ENCODE results near the gene PDE4D. TPM values are rescaled to one million over a fixed set of nuclear protein-coding genes. Genes with fewer than 3 reads are reported as not detected.

PDE4D gene
- total RNA-seq, 1 experiment from 2014 or later: 62.6 TPM

GRCh38 chr5:59621477-59621876 lies 272.0 kb downstream of the PDE4D start:
- in situ Hi-C loops (cut with HindIII; ENCODE audit: low pct_unique_long_range_greater_than_20kb, low sequenced_read_pairs): no loop called here
- DNase-seq (ENCODE audit: low read depth, low spot score): no peak

- in situ Hi-C loops (cut with HindIII; ENCODE audit: low pct_unique_long_range_greater_than_20kb, low sequenced_read_pairs): no loop called here
- DNase-seq (ENCODE audit: low read depth, low spot score): no peak
These were observed 272.9 kb downstream of the PDE4D start for GRCh38 chr5:59620535-59621212.

GRCh38 chr5:59618644-59619043 lies 274.9 kb downstream of the PDE4D start:
- no peak for DNase-seq (ENCODE audit: low read depth, low spot score)
- in situ Hi-C loops (cut with HindIII; ENCODE audit: low pct_unique_long_range_greater_than_20kb, low sequenced_read_pairs): no loop called here

GRCh38 chr5:59617186-59617771 lies 276.2 kb downstream of the PDE4D start:
- DNase-seq (ENCODE audit: low read depth, low spot score): no peak
- in situ Hi-C loops (cut with HindIII; ENCODE audit: low pct_unique_long_range_greater_than_20kb, low sequenced_read_pairs): no loop called here

- no peak for DNase-seq (ENCODE audit: low read depth, low spot score)
- in situ Hi-C loops (cut with HindIII; ENCODE audit: low pct_unique_long_range_greater_than_20kb, low sequenced_read_pairs): no loop called here
These were observed 277.1 kb downstream of the PDE4D start for GRCh38 chr5:59616413-59616812.

GRCh38 chr5:59615272-59615671 lies 278.3 kb downstream of the PDE4D start:
- in situ Hi-C loops (cut with HindIII; ENCODE audit: low pct_unique_long_range_greater_than_20kb, low sequenced_read_pairs): no loop called here
- no peak for DNase-seq (ENCODE audit: low read depth, low spot score)

- in situ Hi-C loops (cut with HindIII; ENCODE audit: low pct_unique_long_range_greater_than_20kb, low sequenced_read_pairs): no loop called here
- DNase-seq (ENCODE audit: low read depth, low spot score): no peak
These were observed 283.8 kb downstream of the PDE4D start for GRCh38 chr5:59609501-59610265.

GRCh38 chr5:59608745-59609144 lies 284.8 kb downstream of the PDE4D start:
- DNase-seq (ENCODE audit: low read depth, low spot score): no peak
- in situ Hi-C loops (cut with HindIII; ENCODE audit: low pct_unique_long_range_greater_than_20kb, low sequenced_read_pairs): no loop called here

- in situ Hi-C loops (cut with HindIII; ENCODE audit: low pct_unique_long_range_greater_than_20kb, low sequenced_read_pairs): no loop called here
- no peak for DNase-seq (ENCODE audit: low read depth, low spot score)
These were observed 286.3 kb downstream of the PDE4D start for GRCh38 chr5:59607138-59607765.

- in situ Hi-C loops (cut with HindIII; ENCODE audit: low pct_unique_long_range_greater_than_20kb, low sequenced_read_pairs): no loop called here
- no peak for DNase-seq (ENCODE audit: low read depth, low spot score)
These were observed 287.6 kb downstream of the PDE4D start for GRCh38 chr5:59605915-59606314.

GRCh38 chr5:59604111-59604510 lies 289.4 kb downstream of the PDE4D start:
- in situ Hi-C loops (cut with HindIII; ENCODE audit: low pct_unique_long_range_greater_than_20kb, low sequenced_read_pairs): no loop called here
- DNase-seq (ENCODE audit: low read depth, low spot score): no peak

GRCh38 chr5:59600998-59601397 lies 292.5 kb downstream of the PDE4D start:
- in situ Hi-C loops (cut with HindIII; ENCODE audit: low pct_unique_long_range_greater_than_20kb, low sequenced_read_pairs): no loop called here
- DNase-seq (ENCODE audit: low read depth, low spot score): no peak

GRCh38 chr5:59600153-59600552 lies 293.4 kb downstream of the PDE4D start:
- DNase-seq (ENCODE audit: low read depth, low spot score): no peak
- in situ Hi-C loops (cut with HindIII; ENCODE audit: low pct_unique_long_range_greater_than_20kb, low sequenced_read_pairs): no loop called here

GRCh38 chr5:59599729-59600128 lies 293.8 kb downstream of the PDE4D start:
- in situ Hi-C loops (cut with HindIII; ENCODE audit: low pct_unique_long_range_greater_than_20kb, low sequenced_read_pairs): no loop called here
- DNase-seq (ENCODE audit: low read depth, low spot score): peak; percentile 86

GRCh38 chr5:59598547-59598874 lies 295.0 kb downstream of the PDE4D start:
- in situ Hi-C loops (cut with HindIII; ENCODE audit: low pct_unique_long_range_greater_than_20kb, low sequenced_read_pairs): no loop called here
- peak; percentile 30 for DNase-seq (ENCODE audit: low read depth, low spot score)

- peak; percentile 30 for DNase-seq (ENCODE audit: low read depth, low spot score)
- in situ Hi-C loops (cut with HindIII; ENCODE audit: low pct_unique_long_range_greater_than_20kb, low sequenced_read_pairs): no loop called here
These were observed 295.6 kb downstream of the PDE4D start for GRCh38 chr5:59597690-59598546.

GRCh38 chr5:59596586-59597350 lies 296.8 kb downstream of the PDE4D start:
- no peak for DNase-seq (ENCODE audit: low read depth, low spot score)

More at GRCh38 chr5:59596586-59597350, 296.8 kb downstream of the PDE4D start:
- in situ Hi-C loops (cut with HindIII; ENCODE audit: low pct_unique_long_range_greater_than_20kb, low sequenced_read_pairs): no loop called here

Measured in SK-MEL-5 (cell line).